DMS53 treated with DMSO at 0.1 percent for 48 hours (cell line): ENCODE results near the gene TNPO3.

ENCODE experiments used
- DNase-seq: peaks from one replicate; lab custom pipeline; 2025; ENCODE audit not compliant: unreplicated experiment; lab: John Stamatoyannopoulos, UW

TNPO3 gene

DNA sequence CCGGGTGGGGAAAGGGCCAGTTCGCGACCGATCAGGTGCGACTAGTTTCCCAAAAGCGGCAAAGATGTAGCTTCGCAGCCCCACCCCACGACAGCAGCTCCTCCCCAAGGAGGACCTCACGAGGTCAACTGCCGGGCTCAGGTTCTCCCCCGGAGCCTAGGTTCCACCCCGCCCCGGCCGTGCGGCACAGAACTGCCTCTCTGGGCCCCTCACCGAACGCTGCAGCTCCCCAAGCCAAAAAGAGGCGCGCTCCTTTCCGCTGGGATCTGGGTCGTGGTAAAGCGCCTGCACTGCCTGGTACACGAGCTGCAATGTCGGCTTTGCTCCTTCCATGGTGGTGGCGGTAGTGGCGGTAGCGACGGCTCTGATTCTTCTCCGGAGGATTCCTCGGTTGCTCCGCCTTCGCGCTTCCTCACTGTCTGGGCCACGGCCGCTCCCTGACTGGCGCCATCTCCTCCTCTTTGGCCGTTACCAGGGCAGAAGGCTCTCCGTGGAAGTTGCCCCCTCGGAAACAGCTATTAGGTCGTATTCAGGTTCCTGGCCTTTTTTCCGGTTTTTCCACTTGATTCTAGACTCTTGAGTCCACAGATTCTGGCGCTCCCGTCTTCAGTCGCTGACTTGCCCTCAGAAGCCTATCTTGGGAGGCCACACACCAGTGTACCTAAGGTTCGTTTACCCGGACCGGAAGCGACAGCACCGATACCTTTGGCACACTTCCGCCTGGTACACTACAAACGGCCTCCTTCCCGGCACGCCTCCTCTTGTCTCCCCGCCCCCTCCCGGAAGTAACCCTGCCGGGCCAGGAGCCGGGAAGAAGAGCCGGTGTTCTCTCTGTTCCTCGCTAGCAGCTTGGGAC, at the start of gene TNPO3:
TNPO3 (minus strand) TSS at position 674 of the 856 bp plus-strand sequence; CDS start at position 333, 341 bp downstream.
- DNase-seq = peak; percentile 97

DNA sequence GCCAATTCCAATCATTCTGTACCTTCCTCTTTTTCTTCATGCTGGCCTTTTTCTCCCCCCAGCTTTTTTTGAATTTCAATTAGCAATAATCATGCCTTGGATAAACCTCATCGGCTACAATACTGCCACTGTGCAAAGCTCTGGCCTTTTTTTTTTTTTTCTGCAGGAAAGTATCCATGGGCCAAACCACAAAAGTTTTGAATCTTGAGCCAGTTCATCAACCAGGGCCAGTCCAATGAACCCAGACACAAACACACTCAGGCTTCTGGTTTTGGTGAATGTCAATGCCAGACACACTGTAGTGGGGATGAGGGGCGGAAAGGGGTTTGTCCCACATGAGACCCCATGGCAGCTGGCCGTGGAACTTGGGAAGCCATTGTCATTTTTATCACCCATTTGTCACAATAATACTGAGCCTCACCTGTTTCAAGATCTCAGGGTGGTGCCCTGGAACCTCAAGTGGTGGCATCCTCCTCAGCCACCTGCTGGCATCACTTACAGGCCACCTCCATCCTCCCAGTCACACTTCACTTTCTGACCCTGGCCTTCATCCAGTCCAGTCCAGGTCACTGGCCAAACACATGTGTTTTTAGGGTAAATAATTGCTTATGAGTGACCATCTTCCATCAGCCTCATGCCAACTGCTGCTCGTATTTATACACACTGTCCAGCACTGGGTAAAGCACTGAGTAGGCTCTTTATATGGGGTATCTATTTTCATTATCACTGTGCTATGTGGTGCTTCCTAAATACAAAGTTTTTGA, 48.8 kb upstream of the TNPO3 start:
- DNase-seq = no peak

DNA sequence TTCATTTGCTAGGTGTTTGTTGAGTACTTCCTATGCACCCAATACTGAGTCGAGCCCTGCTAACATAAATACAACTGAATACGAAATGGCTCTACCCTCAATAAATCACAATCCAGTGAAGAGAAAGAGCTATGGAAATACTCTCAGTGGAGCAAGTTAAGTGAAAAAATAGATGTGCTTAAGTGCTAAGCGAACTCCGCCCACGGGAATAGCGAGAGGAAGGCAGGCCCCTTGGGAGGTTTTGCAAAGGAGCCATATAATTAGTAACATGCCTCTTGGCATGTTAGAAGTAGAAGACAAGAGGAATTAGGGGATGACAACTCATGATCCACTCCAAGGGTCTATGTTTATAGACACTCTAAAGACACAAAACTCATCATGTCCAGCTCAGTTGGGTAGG, 46.8 kb upstream of the TNPO3 start:
- DNase-seq = no peak

DNA sequence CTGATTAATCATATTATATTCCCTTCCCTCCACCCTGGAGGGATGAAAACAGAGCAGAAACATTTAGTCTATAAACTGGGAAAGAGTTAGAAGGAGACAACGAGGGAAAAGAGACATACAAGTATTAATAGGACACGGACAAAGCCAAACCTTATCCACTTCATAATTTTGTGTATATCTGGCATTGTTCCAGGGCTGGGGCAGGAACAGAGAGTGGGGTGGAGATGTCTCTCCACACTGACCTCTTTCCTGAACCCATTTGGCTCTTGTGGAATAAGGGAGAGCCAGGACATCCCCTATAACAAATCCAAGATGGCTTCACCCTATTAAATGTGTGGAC, 45.9 kb upstream of the TNPO3 start:
- DNase-seq = no peak

DNA sequence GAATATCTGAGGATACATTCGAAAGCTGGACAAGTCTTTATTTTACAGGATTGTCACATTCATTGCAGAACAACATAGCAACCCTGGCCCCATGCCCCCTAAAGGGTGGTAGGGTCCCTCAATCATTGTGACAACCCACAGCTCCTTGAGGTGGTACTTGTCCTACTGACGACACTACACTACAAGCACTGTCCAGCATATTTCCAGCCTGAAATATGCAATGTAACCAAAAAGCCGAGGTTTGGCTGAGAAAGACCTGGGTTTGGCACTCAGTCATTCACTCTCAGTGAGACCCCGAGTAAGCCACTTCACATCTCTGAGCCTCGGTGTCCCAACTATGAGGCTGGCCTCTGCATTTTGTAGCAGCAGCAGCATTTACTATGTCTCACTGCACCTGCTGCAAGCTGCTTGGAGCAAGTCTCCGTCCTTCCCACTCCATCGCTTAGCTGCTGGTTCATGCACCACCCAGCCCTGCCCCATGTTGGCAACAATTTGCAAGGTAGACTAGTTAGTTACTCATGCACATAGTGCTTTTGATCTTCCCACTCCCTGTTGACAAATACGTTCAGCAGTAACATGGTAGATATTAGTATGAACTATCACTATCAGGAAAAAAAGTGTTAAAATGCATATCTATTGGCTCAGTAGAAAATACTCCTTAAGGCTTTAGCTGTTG, 43.6 kb upstream of the TNPO3 start:
- DNase-seq = no peak

DNA sequence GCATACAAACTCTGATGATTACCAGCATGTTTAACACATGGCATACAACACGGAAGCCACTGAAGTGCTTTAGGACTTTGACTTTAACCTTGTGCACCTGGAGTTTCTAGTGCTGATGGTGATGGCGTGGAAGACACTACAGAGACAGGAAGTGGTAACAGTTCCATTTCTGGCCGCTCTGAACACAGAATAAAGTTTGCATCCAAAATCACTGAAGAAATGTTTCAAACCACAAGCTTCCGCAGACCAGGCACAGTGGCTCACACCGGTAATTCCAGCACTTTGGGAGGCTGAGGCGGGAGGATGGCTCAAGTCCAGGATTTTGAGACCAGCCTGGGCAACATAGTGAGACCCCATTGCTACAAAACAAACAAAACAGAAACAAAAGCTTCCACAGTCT, 40.3 kb upstream of the TNPO3 start:
- DNase-seq = no peak

DNA sequence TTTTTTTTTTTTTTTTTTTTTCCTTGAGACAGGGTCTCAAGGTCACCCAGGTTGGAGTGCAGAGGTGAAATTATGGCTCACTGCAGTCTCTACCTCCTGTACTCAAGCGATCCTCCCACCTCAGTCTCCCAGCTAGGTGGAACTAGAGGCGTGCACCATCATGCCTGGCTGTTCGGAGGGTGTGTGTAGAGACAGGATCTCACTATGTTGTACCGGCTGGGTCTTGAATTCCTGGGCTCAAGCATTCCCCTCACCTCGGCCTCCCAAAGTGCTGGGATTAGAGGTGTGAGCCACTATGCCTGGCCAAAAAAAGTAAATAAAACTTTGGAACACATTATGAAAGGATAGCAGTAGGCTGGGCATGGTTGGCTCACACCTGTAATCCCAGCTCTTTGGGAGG, 39.6 kb upstream of the TNPO3 start:
- no peak for DNase-seq

DNA sequence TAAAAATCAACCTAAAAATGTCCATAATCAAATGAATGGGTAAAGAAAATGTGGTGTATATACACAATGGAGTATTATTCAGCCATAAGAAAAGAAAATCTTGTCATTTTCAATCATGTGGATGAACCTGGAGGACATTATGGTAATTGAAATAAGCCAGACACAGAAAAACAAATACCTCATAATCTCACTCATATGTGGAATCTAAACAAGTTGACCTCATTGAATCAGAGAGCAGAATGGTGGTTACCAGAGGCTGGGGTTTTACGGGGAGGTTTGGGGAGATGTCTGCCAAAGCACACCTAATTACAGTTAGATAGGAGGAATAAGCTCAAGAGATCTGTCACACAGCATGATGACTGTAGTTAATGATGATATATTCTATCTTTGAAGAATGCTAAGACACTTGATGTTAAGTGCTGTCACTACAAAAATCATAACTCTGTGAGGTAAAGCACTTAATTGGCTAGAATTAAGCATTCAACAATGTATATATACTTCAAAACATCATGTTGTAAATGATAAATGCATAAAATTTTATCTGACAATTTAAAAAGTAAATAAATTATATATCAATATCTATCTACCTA, 39.1 kb upstream of the TNPO3 start:
- no peak for DNase-seq

DNA sequence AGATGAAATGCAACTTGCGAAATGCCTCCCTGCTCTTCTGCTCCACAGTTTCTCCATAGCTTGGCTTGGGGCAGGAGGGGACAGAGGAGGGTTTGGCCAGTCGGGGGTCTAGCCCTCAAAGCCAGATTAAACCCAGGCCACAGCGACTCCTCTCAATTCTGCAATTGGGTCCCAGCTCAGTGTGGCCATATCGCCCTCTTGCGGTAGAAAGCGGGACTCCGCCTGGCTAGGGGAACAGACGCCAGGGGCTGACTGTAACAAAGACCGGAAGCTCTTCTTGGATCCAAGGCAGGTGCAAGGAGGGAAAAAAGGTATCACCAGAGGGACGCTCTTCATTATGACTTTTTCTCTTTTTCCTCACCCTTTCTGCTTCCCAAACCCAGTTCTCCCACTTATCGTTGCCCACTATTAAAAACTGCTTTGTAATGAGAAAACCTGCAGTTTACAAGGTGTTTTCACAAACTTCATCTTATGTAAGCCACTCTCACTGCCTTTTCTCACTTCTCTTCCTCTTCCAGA, 36.6 kb upstream of the TNPO3 start:
- peak; percentile 94 for DNase-seq

DNA sequence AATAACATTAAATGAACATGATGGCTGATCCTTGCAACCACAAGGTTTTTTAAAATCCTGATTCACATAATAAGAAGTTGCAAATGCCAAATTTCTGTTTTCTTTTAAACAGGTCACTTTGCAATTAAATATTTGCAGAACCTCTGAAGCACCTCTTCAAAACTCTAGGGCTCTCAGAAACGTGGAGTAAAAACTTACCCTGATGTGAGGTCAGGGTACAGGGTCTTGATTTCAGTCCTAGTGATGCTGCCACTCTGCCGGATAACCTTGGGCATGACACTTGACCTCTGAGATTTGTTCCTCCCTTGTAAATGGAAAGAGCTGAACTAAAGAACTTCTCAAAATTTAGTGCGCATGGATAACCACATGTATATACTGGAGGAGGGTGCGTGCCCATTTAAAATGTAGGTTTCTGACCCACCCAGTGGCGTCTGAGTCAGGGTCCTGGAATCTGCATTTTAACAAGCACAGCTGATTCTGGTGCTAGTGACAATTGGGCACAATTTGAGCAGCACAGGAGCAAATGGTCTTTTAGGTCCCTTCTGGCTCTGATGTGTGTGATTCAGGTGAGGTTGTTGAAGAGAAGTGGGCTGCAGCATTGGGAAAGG, 35.5 kb upstream of the TNPO3 start:
- no peak for DNase-seq

DNA sequence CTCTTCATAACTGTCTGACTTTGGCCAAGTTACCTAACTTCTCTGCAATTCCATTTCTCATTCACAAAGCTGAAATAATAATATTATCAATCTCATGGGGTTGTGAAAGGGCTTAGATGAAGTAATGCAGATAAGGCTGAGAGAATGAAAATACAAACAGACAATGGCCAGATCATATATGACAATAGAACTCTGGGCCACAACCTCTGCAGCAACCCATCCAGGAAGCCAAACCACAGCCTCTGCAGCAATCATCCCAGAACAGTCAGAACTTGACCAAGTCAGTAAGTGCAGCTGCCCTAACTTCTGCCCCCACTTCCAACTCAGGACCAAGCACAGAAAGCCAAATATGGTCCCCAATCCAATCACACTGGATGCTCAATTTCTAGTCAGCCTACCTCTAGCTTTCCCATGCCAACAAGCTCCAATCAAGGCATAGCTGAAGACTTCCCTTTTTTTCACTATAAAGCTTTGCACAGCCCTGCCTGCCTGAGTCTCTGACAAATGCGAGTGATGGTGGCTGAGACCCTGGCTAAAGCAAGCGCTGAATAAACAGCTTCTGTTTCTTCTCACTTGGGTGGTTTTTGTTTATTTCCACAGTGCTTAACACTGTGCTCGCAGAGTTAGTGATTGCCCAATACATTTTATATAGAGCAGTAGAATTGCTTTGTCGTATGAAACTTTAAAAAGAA, 34.8 kb upstream of the TNPO3 start:
- no peak for DNase-seq

DNA sequence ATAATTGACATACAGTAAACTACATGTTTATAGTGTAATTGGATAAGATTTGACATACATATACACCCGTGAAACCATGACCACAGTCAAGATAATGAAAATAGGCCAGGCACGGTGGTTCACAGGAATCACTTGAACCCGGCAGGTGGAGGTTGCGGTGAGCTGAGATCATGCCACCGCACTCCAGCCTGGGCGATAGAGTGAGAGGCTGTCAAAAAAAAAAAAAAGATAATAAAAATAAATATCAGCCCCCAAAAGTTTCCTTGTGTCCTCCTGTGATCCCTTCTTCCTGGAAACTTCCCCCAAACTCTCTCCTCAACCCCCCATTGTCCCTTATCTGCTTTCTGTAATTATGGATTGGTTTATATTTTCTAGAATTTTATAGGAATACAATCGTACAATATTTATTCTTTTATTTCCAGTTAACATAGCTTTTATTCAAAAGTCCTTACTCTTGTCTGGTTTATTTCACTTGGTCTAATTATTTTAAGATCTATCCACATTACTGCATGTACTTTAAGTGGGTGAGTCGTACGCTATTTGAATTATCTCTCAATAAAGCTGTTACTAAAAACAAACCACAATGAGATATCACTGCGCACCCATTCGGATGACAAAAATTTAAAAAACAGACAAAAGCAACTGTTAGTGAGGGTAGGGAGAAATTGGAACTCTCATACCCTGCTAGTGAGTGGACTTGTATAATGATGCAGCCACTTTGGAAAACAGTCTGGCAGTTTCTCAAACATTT, 30.1 kb upstream of the TNPO3 start:
- no peak for DNase-seq

DNA sequence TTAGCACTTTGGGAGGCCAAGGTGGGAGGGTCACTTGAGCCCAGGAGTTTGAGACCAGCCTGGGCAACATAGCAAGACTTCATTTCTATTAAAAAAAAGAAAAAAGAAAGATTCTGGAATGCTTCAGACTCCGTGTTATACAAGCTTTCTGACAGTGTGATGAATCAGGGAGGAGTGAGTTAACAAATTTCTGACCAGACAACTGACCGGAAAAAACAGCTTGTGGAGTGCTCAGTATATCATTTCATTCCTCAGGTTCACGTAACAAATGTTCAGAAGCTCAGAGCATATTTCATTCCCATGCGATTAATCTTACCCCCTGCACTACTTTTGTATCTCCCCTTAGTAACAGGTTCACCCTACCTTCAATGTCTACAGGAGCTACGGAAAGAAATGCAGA, 28.6 kb upstream of the TNPO3 start:
- DNase-seq = no peak

DNA sequence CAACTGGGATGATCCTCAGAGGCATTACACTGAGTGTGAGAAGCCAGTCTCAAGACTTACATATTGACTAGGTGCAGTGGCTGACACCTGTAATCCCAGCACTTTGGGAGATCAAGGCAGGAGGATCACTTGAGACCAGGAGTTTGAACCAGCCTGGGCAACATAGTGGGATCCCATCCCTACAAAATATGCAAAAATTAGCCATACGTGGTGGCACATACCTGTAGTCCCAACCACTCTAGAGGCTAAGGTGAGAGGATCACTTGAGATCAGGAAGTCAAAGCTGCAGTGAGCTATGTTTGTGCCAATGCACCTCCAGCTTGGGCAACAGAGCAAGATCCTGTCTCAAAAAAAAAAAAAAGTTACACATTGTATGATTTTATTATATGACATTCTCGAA, 23.5 kb upstream of the TNPO3 start:
- no peak for DNase-seq

DNA sequence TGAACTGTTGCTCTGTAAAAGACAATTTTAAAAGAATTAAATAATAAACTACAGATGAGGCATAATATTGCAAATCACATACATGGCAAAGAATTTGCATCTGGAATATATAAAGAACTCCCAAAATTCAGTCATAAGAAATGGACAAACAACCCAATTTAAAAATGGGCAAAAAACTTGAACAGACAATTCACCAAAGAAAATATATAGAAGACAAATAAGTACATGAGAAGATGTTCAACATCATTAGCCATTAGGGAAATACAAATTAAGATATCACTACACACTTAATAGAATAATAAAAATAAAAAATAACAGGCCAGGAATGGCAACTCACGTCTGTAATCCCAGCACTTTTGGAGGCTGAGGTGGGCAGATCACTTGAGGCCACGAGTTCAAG, 22.0 kb upstream of the TNPO3 start:
- DNase-seq = no peak

DNA sequence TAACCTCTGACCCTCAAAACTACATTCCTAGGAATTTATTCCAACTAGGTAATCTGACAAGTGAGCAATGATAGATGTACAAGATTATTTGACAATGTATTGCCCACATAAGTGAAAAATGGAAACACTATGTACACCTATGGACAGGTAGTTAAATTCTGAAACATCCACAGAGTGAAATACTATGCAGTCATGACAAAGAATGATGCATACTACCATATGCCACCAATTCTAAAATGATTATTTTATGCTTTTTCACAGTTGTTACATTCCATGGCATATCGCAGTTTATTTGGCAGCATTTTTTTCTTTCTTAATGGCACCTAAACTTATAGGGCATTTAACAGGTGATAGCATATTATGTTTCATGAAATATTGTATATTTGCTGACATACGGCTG, 20.1 kb upstream of the TNPO3 start:
- no peak for DNase-seq

DNA sequence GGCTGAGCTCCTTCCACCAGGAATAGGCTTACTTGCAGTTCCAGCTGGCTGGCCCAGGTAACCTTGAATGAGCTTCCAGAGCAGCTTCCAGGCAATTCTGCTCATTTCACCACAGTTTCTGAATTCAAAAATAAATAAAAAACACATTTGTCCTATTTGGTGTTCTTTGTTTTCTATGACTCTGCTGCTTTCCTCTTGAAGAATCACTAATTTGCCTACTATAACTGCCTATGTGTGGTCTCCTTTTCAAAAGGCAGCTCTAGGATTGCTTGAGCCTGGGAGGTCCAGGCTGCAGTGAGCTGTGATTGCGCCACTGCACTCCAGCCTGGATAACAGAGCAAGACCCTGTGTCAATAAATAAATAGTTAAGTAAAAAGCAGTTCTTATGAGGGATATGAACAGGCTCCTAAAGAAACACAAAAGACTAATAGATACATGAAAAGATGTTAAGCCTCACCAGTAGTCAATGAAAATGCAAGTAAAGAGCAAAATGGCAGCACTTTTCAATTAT, 19.5 kb upstream of the TNPO3 start:
- no peak for DNase-seq

DNA sequence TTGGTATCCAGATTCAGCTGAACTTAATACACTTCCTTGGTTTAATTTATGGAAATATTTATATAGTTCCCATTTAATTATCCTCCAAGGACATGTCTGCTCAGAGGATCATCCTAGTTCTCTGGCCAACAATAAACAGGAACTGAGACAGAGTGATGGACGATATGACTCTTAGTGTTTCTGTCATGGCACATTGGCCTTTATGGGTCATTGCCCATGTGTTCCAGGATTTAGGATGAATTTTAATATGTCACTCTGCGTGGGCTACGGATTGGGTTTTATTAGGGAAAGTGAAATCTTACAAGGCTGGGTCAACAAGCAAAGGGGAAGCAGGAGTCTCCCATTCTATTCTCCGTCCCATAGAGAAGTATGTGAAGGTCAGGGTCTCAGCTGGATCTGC, 18.8 kb upstream of the TNPO3 start:
- no peak for DNase-seq

DNA sequence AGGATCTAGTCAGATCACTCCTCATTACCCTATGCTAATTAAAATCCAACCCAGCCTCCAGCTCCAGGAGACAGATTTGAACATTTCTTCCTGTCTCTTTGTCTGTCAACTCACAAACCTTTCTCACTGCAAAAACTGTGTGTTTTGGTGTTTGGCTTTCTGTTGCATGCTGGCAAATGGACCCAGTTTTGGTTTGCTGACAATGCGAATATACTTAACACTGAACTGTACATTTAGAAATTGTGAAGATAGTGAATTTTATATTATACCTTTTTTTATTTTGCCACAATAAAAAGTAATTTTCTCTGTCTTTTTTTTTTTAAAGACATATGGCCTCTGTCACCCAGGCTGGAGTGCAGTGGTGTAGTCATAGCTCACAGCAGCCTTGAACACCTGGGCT, 18.3 kb upstream of the TNPO3 start:
- no peak for DNase-seq
